DND-41 (cell line): ENCODE data around the gene INSC.

ENCODE experiments used
- CTCF ChIP-seq: IDR thresholded peaks from 2 replicates; pipeline ENCODE4 v1.5.1; 2012; ENCODE audit warnings: borderline replicate concordance, low read length, moderate library complexity, mild to moderate bottlenecking; ENCODE audit not compliant: poor library complexity, severe bottlenecking; ENCODE audit errors: extremely low read depth
- EZH2 ChIP-seq: IDR thresholded peaks from 3 replicates; pipeline ENCODE4 v1.6.1; 2012; ENCODE audit warnings: borderline replicate concordance, low read depth, mild to moderate bottlenecking, moderate library complexity, low read length, inconsistent platforms; ENCODE audit not compliant: severe bottlenecking

- TF ChIP-seq EZH2 (no peak), CTCF (no peak)
These were observed 17.3 kb upstream of the INSC start for GRCh38 chr11:15097411-15097810.
